Activated CD8-positive, alpha-beta memory T cell treated with anti-CD3 and anti-CD28 coated beads for 1 hour (primary cell): ENCODE results near the gene TTC9B.
A peak's percentile ranks its signal among the peaks of the same experiment; 100 is the strongest.

Experiments
- DNase-seq, 2 donors: peaks; one replicate each; pipeline ENCODE4 v3.0.0-alpha.2; 2020; ENCODE audit warnings: low read depth in 1 of 2; ENCODE audit errors: extremely low read depth in 1 of 2

Gene TTC9B

DNA sequence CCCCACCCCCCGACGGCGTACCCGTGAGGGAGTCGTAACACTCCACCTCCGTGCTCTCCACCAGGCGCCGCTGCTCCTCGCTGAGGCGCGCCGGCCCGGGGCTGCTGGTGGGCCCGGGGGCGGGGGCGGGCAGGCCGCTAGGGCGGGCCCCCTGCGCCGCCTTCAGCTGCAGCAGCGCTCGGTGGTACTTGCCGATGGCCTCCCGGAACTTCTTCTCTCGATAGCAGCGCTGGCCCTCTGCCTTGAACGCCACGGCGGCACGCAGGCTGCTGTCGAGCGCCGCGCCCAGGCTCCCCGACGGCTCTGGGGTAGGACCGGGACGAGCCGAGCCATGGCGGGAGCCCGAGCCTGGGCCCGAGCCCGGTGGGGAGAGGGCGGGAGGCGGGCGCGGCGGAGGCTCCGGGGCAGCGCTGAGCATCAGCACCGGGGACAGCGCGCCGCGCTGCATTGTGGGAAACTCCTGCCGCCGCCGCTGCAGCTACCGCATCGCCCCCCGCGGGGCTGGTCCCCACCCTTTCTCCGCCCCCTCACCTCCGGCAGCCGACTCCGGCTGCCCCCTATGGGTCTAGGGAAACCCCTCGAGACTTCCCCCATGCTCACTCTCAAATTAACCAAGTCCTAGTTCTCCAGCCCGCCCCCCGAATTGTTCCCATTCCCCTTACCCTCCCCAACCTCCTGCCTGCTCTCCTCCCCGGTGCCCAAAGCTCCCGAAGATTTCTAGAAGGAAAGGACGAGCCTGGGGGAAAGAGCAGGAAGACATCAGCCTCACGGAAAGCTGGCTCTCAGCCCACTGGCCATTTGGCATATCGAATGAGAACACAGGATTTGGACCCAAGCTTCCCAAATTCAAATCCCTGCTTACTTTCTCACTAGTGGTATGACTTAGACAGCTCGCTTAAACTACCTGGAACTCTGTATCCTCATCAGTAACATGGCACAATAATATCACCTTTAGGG lies at the start of gene TTC9B:
TSS of gene TTC9B (minus strand) at position 451 of the 957 bp plus-strand sequence. CDS start at position 448, 3 bp downstream.
- DNase-seq = peak in 1 of 2 donors; percentile 33

DNA sequence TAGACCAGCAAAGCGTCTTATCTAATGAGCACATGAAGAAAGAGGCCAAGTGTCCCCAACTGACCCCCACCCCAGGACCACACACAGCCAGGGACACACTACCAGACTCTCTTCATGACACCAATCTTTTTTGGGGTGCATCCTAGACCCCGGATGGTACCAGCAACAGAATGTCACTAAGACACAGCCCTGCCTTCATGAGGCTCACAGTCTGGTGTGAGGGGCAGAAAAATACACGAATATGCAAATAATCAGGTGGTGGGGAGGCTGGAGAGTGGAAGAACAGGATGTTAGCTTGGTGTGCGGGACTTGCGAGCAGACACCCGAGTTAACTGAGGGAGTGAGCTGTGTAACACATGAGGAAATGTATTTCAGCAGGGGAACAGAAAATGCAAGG lies 49.4 kb upstream of the TTC9B start:
- no peak for DNase-seq

DNA sequence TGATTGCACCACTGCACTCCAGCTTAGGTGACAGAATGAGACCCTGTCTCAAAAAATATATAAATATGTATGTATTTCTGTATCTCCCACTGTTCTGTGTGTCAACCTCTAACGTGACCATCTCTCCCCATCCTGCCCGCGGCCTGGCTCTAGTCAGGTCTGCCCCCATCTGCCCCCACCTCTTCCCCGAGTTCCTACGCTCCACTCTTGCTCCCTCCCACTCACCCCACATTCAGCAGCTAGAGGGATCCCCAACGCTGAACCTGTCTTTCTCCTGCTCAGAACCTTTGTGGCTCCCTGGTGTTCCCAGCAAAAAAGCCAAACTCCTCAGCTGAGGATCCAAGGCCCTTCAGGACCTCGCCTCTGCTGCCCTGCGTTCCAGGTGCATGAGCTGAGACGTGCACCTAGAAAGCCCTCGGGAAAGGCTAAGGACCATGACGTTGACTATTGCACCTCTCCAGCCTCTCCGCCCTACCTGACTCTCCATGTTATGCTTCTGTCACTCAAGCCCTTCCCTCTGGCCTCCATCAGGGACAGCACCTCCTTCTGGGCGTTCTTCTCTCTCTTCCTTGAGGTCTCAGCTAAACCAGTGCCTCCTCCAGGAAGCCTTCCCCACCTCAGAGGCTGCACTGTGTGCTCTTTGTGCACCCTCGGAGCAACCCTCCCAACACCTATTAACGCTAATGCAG lies 48.9 kb upstream of the TTC9B start:
- DNase-seq = no peak

DNA sequence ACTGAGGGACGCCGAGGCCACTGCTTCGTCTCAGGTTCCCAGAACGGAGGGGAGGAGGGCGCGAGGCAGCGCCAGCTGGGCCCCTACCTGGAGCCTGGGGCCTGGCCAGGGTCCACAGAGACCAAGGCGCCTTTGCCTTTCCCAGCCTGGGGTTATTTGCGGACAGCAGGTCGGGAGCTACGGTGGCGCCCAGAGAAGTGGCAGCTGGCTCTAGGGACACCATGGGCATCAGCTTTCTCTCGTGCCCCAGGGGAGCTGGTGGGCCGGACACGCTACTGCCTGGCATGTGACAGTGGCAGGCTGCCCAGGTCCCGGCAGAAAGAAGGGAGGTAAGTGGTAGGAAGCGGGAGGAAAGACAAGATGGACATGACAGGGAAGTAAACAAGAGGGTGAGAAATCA lies 47.9 kb upstream of the TTC9B start:
- no peak for DNase-seq

DNA sequence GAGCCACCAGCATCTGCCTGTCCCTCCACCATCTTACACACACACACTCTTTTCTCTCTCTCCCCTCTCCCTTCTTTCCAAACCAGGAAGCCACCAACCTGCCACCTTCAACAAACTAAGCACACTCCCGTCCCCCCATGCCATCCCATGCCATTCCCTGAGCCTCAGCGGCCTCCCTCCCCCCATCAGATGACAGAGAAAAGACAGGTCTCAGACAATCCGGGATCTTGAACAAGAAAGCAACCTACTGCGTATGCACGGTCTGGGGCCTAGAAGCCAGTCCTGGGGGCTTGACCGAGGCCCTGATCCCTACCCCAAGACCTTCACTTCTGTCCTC lies 47.5 kb upstream of the TTC9B start:
- DNase-seq = no peak

DNA sequence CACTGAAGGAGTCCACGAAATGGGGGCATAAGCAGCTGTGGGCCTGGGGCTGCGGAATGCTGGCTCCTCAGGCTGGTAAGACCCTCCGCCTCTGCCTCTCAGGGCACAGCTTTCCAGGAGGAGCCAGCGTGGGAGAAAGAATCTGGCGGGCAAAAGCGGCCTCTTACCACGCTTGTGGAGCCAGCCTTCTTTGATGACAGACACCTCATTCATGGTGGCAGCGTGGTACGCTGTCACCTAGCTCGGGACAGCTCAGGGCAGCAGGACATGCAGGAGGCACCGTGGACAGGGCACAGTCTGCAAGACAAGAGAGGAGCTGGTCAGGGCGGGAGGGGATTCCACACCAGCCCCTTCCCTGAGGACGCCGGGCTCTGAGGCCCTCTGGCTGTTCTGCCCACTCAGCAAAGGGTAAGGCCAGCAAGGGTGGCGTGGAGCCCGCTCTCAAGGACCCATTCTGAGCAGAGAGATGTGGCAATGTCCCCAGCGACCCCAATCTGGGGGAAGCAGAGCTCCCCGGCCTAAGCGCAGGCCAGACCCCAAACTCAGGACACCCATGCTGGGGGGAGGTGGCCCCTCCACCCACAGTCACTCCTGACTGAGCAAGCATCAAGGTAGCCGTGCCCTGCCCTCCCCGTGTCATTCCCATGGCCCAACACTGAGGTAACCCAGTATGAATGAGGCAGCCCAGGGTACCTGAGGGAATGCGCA lies 47.0 kb upstream of the TTC9B start:
- no peak for DNase-seq

DNA sequence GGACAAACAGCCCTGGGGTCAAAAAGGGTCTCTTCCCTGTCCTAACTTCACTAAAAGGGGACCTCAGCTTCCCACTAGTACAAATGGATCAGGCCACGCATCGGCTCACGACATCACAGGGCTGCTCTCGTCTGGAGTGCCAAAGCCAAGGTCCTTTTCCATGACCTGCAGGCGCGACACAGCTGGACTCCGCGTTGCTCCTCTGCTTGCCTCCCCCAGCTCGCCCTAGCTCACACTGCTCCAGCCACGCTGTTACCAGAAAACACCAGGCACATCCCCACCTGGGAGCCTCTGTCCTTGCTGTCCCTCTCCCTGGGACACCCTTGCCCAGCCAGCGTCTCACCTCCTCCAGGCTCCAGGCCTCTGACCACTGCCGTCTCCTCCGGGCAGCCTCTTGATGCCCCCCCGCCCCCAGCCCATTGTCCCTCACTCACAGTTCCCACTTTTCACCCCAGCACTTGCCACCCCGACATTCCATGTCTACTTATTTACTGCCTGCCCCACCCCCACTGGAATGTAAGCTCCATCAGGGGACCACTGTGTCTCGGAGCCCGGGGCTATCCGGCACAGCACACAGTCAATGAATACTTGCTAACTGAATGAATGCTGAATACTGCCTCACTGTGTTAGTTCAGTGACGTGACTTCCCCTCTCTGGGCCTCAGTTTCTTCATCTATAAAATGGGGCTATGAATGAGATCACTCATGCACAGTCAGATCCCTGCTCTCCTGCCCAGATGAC lies 46.3 kb upstream of the TTC9B start:
- DNase-seq = no peak

DNA sequence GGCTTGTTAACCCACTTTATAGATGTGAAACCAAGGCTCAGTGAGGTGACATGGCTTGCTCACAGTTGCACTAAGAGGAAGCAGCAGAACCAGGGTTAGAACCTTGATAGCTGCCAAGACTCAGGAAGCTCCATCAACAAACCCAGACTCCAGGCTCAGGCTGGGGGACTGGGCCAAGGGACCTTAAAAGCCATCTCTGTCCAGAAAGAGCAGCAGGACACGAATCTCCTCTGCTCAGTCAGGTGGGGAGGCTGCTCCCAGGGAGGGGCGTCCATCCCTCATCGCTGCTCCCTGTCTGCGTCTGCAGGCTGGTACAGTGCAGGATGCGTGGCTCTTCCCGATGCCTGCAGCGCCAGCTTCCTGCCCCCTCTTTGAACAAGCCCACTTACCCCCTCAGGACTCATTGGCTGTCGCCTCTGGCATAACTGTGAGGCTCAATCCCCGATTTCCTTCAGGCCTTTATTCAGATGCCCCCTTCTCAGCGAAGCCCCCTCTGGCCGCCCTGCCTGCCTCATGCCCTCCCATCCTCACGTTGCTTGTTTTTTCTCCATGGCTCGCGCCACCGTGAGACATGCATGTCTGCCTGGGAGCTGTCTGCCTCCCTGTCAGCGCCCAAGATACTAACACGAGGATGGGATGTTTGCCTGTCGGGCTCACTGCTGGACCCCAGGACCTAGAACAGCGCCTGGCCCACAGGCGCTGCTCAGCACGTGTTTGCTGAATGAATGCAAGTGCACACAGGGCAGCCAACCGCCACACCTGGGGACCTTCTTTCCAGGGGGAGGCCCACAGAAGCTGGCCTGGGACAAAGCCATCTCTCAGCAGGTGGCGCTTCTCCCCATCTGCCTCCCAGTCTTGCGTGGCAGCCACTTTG lies 45.5 kb upstream of the TTC9B start:
- DNase-seq = no peak

DNA sequence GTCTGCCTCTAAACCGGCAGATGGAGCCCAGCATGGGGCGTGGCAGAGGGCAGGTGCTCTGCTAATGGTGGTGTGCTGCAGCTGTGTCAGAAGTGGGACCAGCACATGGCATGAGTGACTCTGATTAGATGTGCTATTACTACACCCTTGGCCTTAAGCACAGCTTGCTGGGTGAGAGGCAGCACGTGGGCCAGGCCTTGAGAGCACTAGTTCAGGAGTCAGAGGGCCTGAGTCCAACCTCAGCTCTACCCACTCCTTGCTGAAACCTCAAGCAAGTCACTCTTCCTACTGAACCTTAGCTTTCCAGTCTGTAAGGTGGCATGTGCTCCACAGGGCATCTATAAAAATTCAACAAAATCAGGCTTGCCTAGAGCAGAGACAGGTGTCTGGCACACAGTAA lies 44.2 kb upstream of the TTC9B start:
- no peak for DNase-seq

DNA sequence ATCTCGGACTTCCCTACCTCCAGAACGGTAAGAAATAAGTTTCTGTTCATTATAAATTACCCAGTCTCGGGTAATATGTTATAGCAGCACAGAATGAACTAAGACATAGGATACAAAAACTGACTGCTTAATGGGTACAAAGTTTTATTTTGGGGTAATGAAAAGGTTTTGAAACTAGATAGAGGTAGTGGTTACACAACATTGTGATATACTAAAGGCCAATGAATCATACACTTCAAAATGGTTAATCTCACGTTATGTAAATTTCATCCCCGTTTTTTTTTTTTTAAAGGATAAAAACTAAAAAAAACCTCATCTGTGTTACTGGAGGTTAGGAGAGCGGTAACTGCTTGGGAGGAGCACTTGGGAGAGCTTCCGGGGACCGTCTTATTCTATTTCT lies 43.4 kb upstream of the TTC9B start:
- DNase-seq = no peak

DNA sequence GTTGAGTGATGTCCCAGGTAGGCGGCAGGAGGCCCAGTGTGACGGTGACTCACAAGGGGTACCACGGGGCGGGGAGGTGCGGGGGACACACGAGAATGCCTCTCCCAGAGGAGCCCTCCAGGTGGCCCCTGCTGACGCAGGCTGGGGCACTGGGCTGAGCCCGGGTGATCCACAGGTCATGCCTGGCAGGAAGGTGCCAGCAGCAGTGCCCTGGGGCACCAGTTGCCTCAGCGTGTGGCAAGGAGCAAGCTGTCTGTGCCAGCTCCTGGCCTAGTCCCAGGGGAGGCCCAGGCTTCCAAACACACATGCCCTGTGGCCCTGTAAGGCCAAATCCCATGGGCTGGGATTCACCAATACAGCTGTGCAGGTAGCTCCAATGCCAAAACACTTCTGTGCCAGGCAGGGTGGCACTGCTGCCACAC lies 38.9 kb upstream of the TTC9B start:
- no peak for DNase-seq

DNA sequence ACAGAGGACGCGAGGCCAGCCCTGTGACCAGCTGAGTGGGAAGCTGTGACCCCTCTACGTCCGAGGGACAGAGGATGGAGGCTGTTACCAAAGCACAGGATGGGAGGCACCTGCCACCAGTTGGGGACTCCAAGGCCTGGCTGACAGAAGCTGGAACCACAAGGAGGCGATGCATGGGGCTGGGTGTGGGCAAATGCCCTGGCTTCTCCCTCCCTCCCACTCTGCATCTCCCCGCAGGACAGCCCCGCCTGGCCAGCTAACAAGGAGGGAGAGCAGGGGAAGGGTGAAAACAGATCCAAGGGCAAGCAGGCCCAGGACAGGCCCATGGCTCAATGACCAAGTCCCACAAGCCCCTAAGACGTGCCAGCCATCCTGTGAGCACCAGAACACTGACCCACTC lies 38.3 kb upstream of the TTC9B start:
- DNase-seq = no peak

DNA sequence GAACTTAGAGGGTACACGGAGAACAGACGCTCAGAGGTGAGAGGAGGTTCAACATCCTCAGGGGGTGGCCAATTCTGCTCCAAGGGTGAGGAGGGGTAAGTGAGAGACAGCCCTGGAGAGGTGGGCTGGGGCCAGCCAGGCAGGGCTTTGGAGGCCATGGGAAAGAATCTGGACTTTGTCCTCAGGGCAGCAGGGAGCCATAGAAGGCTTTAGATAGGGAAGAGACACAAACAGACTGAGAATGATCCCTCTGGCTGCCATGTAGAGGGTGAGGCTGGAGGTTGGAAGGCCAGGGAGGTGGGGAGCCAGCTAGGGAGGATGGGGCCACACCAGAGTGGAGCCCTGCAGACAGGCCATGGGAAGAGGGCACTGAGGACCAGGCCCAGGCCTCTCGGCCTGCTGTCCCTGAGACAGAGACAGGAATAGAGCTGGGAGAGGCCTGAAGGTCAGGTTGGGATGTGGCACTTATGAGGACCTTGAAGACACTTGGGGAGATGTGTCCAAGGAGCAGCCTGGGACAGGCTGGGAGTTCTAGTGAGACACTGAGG lies 37.5 kb upstream of the TTC9B start:
- no peak for DNase-seq

DNA sequence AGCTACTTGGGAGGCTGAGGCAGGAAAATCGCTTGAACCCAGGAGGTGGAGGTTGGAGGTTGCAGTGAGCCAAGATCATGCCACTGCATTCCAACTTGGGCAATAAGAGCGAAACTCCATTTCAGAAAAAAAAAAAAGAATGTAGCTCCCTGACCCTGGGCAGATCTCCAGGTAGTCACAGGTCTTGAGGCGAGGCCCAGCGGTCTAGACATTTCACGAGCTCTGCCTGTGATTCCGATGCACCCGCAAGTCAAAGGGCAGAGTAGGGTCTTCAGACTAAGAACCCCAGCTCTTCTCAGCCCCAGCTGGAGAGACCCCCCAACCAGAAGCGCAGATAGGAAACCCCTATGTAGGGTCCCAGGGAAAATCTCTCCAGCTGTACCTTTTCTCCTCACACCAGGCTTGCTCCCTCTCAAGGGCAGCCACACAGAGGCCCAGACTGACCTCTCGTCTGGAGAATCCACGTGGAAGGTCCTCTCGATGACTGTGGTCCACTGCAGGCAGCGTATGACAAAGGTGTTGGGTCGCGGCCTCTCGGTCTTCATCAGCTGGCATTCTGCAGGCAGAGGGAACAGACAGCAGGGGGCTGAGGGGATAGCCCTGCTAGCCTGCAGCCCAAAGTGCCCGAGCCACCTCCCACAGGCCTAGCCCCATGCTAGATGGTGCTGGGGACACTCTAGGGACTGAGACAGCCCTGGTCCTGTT lies 36.7 kb upstream of the TTC9B start:
- no peak for DNase-seq

DNA sequence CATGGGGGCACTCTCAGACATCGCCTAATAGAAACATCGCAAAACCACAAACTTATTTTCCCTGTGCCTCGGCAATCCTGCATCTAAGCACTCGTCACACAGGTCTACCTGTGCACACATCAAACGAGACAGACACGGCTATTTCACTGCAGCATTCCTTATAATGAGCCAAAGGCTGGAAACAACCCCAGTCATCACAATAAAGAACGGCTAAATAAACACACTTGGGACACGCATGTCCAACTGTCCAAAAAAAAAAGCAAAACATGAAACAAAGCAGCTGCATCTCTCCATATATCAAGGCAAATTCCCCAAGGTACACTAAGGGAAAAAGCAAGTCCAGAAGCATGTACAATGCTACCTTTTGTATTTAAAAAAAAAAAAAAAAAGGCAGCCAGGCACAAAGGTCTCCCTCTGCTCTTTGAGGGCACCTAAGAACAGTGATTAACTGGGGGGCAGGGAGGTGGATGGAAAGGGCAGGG lies 35.5 kb upstream of the TTC9B start:
- no peak for DNase-seq

DNA sequence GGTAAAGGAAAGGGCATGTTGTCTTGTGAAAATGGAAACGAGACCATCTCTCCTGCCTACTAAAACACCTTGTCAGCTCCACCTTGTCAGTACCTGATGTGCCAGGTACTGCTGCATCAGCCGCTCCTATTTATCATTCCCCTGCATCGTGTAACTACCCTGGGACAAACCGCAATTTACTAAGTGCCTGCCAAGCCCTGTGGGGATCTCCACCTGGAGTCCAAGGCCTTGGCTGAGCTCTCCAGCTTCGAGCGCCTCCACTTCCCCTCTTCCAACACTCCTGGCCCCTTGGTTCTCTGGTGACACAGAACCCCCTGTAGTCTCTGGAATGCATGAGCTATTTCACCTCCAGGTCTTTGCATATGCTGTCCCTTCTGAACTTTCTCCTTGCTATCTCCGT lies 34.2 kb upstream of the TTC9B start:
- DNase-seq = no peak

DNA sequence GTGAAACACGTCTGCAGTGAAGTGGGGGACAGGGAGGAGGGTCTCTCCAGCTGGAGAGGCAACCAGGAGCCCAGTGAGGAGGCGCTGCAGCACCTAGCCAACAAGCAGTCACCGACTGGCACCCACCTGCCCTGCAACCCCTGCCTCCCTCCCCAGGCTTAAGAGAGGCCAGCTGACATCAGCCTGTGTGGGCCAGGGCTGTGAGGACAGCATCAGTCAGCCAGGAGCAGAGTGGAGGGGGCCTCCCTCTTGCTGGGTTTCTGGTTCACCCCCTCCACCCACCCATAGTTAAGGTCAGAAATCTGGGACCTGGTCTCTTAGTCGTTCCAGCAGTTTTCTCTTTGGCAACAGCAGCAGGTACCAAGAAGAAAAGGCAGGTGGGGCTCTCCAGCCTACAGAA lies 33.8 kb upstream of the TTC9B start:
- DNase-seq = no peak

DNA sequence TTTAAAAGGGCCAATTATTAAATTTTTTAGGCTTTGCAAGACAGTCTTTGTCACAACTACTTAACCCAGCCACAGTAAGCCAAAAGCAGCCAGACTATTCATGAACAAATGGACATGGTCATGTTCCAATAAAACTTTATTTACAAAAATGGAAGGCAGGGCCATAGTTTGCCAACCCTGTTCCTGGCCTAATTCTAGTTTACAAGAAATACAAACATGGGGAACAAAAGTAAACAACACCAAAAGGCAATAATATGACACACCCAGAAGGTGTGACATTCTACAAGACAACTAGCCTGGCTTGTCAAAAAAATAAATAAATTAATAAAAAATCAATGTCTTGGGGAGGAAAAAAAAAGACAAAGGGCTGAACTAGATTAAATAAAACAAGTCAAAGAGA lies 33.1 kb upstream of the TTC9B start:
- no peak for DNase-seq

DNA sequence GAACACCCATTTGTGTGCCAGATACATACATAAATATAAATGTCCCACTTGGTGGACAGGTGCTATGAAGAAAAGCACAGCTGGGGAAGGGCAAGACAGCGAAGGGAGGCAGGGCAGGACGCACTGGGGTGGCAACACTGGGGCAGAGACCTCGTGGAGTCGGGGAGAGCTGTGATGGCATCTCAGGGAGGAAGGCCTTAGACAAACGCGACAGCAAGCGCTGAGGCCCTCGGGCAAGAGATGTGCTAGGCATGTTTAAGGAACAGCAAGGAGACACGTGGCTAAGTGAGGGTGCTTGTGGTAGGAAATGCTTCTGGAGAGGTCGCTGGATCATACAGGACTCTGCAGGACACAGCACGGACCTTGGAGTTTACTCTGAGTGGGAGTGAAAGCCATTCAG lies 31.6 kb upstream of the TTC9B start:
- no peak for DNase-seq
